Natural killer cell treated with Interleukin-12 subunit alpha and Interleukin-12 subunit beta and Interleukin-15 and Interleukin-18, amount 100 ng/mL, for 72 hours (primary cell): ENCODE results near the gene MARCHF2. TPM values are rescaled to one million over a fixed set of nuclear protein-coding genes. Genes with fewer than 3 reads are reported as not detected.

Source experiments
- ATAC-seq, 2 donors: fragments of 150-1000 bp; cut with Tn5 transposase in 1 of 2; sonication (Bioruptor Pico), chemical (Tn5 transposase) in 1 of 2; 2 replicates each; pipeline ENCODE4 v1.10.0; 2021
- DNase-seq: peaks from one replicate; pipeline ENCODE4 v3.0.0; 2022; ENCODE audit warnings: low spot score
- H3K27ac Mint-ChIP-seq, 2 donors: 1 replicate in 1 of 2; 2 replicates in 1 of 2; pipeline ENCODE4 v1.8.0; 2022; ENCODE audit warnings: mixed read lengths in 2 of 2, mild to moderate bottlenecking in 1 of 2, moderate library complexity in 1 of 2
- H3K27me3 Mint-ChIP-seq, 2 donors: 1 replicate in 1 of 2; 2 replicates in 1 of 2; pipeline ENCODE4 v1.8.0; 2022; ENCODE audit warnings: mixed read lengths in 2 of 2
- H3K36me3 Mint-ChIP-seq: one replicate; pipeline ENCODE4 v1.8.0; 2022; ENCODE audit warnings: mixed read lengths
- H3K4me1 Mint-ChIP-seq, 2 donors: 1 replicate in 1 of 2; 2 replicates in 1 of 2; pipeline ENCODE4 v1.8.0; 2022; ENCODE audit warnings: low read depth in 2 of 2, mixed read lengths in 2 of 2, mild to moderate bottlenecking in 1 of 2
- H3K4me3 Mint-ChIP-seq: one replicate; pipeline ENCODE4 v1.8.0; 2022; ENCODE audit warnings: mixed read lengths
- H3K9me3 Mint-ChIP-seq: 2 replicates; pipeline ENCODE4 v1.8.0; 2022; ENCODE audit warnings: mixed read lengths
- total RNA-seq, 2 donors: library from RNA; stranded (reverse); gene quantifications; one replicate each; pipeline ENCODE4 v1.2.3, GENCODE V29; 2022

Gene MARCHF2
- total RNA-seq, 2 donors from 2014 or later = 13.7 to 17.0 TPM

GRCh38 chr19:8488365-8488764, 75.3 kb downstream of the MARCHF2 start:
- peak overlapping the region; percentile 64 for H3K4me3 Mint-ChIP-seq
- no peak for DNase-seq
- H3K36me3 Mint-ChIP-seq = peaks cover 6% of the 10 kb centered on the region
- H3K27me3 Mint-ChIP-seq = no peaks in the 10 kb centered on the region
- ATAC-seq = no peak
- H3K27ac Mint-ChIP-seq = peak overlapping the region; percentile 92 to 97
- no peaks in the 10 kb centered on the region for H3K9me3 Mint-ChIP-seq
- peaks cover 26 to 28% of the 10 kb centered on the region in 2 donors for H3K4me1 Mint-ChIP-seq

Other genes with a start within 250 kb of the MARCHF2 start
- 10 to 100 TPM; 36.8 to 55.8 TPM for gene CERS4, start 203.9 kb upstream of the MARCHF2 start, total RNA-seq
- 100 to 1,000 TPM in 1 of 2 donors, 10 to 100 TPM in 1; 45.2 to 110 TPM for gene CD320, start 104.9 kb upstream of the MARCHF2 start, total RNA-seq
- 10 to 100 TPM; 31.2 to 42.2 TPM for gene NDUFA7, start 91.9 kb upstream of the MARCHF2 start, total RNA-seq
- gene RPS28, start 91.8 kb upstream of the MARCHF2 start, total RNA-seq = 1,000 to 10,000 TPM; 1,268 to 1,635 TPM
- 1 to 10 TPM; 1.5 to 4.4 TPM for gene KANK3, start 70.0 kb upstream of the MARCHF2 start, total RNA-seq
- gene ANGPTL4, start 49.1 kb upstream of the MARCHF2 start, total RNA-seq = 1 to 10 TPM in 1 of 2 donors, not detected in 1; 1.8 TPM
- 100 to 1,000 TPM; 102 to 105 TPM for gene RAB11B, start 22.9 kb upstream of the MARCHF2 start, total RNA-seq
- gene HNRNPM, start 31.7 kb downstream of the MARCHF2 start, total RNA-seq = 100 to 1,000 TPM; 259 to 373 TPM
- 1 to 10 TPM; 1.5 to 2.0 TPM for gene PRAM1, start 89.3 kb downstream of the MARCHF2 start, total RNA-seq
- gene ZNF414, start 100.9 kb downstream of the MARCHF2 start, total RNA-seq = 10 to 100 TPM; 15.5 to 16.8 TPM
- gene MYO1F, start 164.1 kb downstream of the MARCHF2 start, total RNA-seq = 100 to 1,000 TPM; 216 to 232 TPM
- 10 to 100 TPM in 1 of 2 donors, 1 to 10 TPM in 1; 8.2 to 11.3 TPM for gene ADAMTS10, start 197.4 kb downstream of the MARCHF2 start, total RNA-seq
- not detected for gene NFILZ, start 217.3 kb downstream of the MARCHF2 start, total RNA-seq